ENCODE results near the gene KREMEN1.

The KREMEN1 gene

DNA sequence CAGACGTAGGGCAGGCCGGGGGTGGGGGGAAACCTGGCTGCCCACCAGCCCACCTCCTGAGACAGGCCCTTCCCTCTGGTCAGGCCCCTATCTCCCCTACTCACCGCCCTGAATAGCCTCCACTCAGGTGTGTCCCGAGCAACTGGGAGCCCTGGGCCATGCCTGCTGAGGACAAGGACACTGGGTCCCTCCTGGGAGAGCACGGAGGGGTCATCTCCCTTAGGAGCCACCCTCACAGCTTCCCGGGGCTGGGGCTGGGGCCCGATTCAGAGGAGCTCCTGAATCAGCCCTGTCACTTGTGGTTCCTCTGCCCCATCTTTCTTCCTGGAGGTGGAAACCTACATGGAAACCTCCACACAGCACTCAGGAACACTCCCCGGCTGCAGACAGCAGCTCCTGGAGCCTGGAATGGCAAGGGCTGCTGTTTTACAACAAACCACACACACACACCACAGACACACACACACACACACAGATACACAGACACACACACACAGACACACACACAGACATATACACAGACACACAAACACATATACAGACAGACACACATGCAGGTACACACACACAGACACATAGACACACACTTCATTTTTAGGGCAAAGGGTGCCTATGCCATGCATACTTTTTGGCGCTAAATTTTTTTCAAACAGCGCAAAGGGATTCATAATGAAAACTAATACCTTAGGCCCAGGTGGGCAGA, 123.3 kb downstream of the KREMEN1 start:
- in situ Hi-C loops (cut with HindIII; ENCODE audit: low pct_ligation_motif_present, low sequenced_read_pairs): no loop called here

DNA sequence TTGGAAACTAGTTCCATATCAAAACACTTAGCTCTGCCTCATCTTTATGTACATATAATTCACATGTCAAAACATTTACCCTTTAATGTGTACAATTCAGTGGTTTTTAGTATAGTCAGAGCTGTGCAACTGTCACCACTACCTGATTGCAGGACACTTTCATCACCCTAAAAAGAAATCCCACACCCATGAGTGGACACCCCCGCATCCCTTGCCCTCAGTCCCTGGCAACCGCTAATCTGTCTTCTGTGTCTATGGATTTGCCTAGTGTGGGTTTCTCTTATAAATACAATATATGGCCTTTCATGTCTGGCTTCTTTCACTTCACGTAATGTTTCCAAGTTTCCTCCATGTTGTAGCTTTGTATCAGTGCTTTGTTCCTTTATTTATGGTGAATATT, 124.3 kb downstream of the KREMEN1 start:
- H3K27ac ChIP-seq: no peak overlapping the region
- in situ Hi-C loops (cut with HindIII; ENCODE audit: low pct_ligation_motif_present, low sequenced_read_pairs): no loop called here
- TF ChIP-seq, protein P1, sequence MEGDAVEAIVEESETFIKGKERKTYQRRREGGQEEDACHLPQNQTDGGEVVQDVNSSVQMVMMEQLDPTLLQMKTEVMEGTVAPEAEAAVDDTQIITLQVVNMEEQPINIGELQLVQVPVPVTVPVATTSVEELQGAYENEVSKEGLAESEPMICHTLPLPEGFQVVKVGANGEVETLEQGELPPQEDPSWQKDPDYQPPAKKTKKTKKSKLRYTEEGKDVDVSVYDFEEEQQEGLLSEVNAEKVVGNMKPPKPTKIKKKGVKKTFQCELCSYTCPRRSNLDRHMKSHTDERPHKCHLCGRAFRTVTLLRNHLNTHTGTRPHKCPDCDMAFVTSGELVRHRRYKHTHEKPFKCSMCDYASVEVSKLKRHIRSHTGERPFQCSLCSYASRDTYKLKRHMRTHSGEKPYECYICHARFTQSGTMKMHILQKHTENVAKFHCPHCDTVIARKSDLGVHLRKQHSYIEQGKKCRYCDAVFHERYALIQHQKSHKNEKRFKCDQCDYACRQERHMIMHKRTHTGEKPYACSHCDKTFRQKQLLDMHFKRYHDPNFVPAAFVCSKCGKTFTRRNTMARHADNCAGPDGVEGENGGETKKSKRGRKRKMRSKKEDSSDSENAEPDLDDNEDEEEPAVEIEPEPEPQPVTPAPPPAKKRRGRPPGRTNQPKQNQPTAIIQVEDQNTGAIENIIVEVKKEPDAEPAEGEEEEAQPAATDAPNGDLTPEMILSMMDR (IDR thresholded peaks at IDR 0.05; ENCODE audit: low read depth, low read length, missing control alignments): no peak

More for the DNA sequence above, 123.3 kb downstream of the KREMEN1 start:
- H3K27me3 ChIP-seq (replicated peaks): no peaks in the 10 kb centered on the region
- no peaks in the 10 kb centered on the region for H3K36me3 ChIP-seq (replicated peaks)
- H3K27ac ChIP-seq: no peak overlapping the region
- no peak for DNase-seq
- no peak overlapping the region for H3K4me3 ChIP-seq (ENCODE audit: low read depth, low read length)
- TF ChIP-seq, protein P1 (IDR thresholded peaks at IDR 0.05; ENCODE audit: low read depth, low read length, missing control alignments): no peak

DNA sequence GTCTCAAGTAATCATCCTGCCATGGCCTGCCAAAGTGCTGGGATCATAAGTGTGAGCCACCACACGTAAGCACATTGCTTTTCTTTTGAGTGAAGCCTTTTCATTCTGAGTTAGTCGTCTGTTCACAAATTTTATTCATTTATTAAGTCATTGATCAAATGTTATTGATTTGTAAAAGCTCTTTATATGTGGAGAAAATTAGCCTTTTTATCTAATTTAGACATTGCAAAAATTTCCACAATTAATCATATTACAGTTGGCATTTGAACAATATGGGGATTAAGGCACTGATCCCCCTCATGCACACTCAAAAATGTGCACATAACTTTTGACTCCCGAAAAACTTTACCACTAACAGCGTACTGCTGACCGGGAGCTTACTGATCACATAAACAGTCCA, 125.4 kb downstream of the KREMEN1 start:
- no peak overlapping the region for H3K4me3 ChIP-seq (ENCODE audit: low read depth, low read length)
- no peaks in the 10 kb centered on the region for H3K27me3 ChIP-seq (replicated peaks)
- in situ Hi-C loops (cut with HindIII; ENCODE audit: low pct_ligation_motif_present, low sequenced_read_pairs): no loop called here
- TF ChIP-seq, protein P1 (IDR thresholded peaks at IDR 0.05; ENCODE audit: low read depth, low read length, missing control alignments): no peak
- no peaks in the 10 kb centered on the region for H3K36me3 ChIP-seq (replicated peaks)
- no peak for DNase-seq
- H3K27ac ChIP-seq: no peak overlapping the region

More for the DNA sequence above, 124.3 kb downstream of the KREMEN1 start:
- no peaks in the 10 kb centered on the region for H3K27me3 ChIP-seq (replicated peaks)
- no peaks in the 10 kb centered on the region for H3K36me3 ChIP-seq (replicated peaks)
- H3K4me3 ChIP-seq (ENCODE audit: low read depth, low read length): no peak overlapping the region
- no peak for DNase-seq

DNA sequence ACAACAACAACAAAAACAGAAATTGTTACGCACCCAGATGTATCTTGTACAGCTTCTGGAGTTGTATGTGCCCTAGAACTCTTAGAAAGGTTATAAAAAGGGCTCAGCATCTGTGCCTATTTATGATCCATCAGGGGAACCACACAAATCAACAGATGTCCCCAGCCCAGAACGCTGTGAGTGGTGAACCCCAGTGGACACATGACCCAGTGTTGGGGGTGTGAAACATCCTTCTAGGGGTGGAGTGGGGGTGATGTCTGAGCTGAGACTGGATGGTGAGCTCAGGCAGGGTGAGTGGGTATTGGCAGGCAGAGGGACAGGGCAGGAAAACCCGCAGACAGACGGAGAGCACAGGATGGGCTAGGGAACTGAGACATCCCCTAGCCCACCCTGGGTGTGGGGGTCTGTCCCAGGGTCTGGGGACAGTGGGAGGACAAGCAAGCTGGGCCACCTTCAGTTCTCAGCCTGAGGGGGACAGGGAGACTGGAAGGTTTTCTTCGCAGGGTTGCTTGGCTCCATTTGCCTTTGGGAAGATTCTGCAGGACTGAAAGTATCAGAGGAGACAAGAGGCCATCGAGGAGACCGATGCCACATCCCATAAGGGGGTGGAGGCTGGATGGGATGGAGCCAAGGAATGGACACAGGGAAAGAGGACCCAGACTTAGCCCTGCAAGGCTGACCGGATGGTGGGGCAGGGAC, 127.0 kb downstream of the KREMEN1 start:
- DNase-seq: no peak

DNA sequence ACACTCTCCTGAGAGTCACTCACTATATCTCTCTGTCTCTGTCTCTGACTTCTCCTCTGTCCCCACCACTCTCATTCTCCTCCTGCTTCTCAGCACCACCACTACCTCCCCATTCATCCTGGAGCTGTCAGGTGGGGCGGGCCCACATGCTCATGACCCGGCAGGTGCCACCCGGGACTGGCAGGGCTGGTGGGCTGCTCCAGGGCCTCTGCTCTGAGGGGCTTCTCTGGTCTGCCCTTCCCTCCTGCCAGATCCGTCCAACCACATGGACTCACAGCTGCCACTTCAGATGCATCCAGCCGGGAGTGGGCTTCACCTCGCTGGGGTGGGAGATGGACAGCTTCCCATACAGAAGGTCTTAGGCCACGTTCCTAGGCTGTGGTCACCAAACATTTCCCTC, 128.1 kb downstream of the KREMEN1 start:
- in situ Hi-C loops (cut with HindIII; ENCODE audit: low pct_ligation_motif_present, low sequenced_read_pairs): no loop called here
- H3K4me3 ChIP-seq (ENCODE audit: low read depth, low read length): no peak overlapping the region
- no peaks in the 10 kb centered on the region for H3K36me3 ChIP-seq (replicated peaks)
- no peaks in the 10 kb centered on the region for H3K27me3 ChIP-seq (replicated peaks)
- H3K27ac ChIP-seq: no peak overlapping the region
- no peak for DNase-seq
- TF ChIP-seq, protein P1 (IDR thresholded peaks at IDR 0.05; ENCODE audit: low read depth, low read length, missing control alignments): no peak

More for the DNA sequence above, 127.0 kb downstream of the KREMEN1 start:
- Histone ChIP-seq H3K27me3 (replicated peaks) (no peaks in the 10 kb centered on the region), H3K4me3 (ENCODE audit: low read depth, low read length) (no peak overlapping the region), H3K27ac (no peak overlapping the region), H3K36me3 (replicated peaks) (no peaks in the 10 kb centered on the region)
- in situ Hi-C loops (cut with HindIII; ENCODE audit: low pct_ligation_motif_present, low sequenced_read_pairs): no loop called here
- TF ChIP-seq, protein P1 (IDR thresholded peaks at IDR 0.05; ENCODE audit: low read depth, low read length, missing control alignments): no peak

Measured in brain microvascular endothelial cell (primary cell).